Ishikawa (cell line): ENCODE results near the gene SLC2A4RG.

ENCODE experiments used
- CEBPB ChIP-seq: IDR thresholded peaks from 2 replicates; pipeline ENCODE4 v1.6.1; 2012
- CREB1 ChIP-seq: IDR thresholded peaks from 2 replicates; pipeline ENCODE4 v1.6.1; 2012; ENCODE audit warnings: low read depth
- EGR1 ChIP-seq: IDR thresholded peaks from 2 replicates; pipeline ENCODE4 v1.6.1; 2012
- EP300 ChIP-seq: IDR thresholded peaks from 2 replicates; pipeline ENCODE4 v1.6.1; 2012; ENCODE audit warnings: borderline replicate concordance
- FOXM1 ChIP-seq: IDR thresholded peaks from 2 replicates; pipeline ENCODE4 v1.6.1; 2012; ENCODE audit warnings: low read depth, borderline replicate concordance
- NFIC ChIP-seq: IDR thresholded peaks from 2 replicates; pipeline ENCODE4 v1.6.1; 2012
- RAD21 ChIP-seq: IDR thresholded peaks from 2 replicates; pipeline ENCODE4 v1.6.1; 2012; ENCODE audit warnings: low read depth
- TAF1 ChIP-seq: IDR thresholded peaks from 2 replicates; pipeline ENCODE4 v1.6.1; 2012; ENCODE audit warnings: low read depth, mild to moderate bottlenecking
- TCF12 ChIP-seq: IDR thresholded peaks from 2 replicates; pipeline ENCODE4 v1.6.1; 2012; ENCODE audit warnings: low read depth
- TEAD4 ChIP-seq: IDR thresholded peaks from 2 replicates; pipeline ENCODE4 v1.6.1; 2012
- YY1 ChIP-seq: IDR thresholded peaks from 2 replicates; pipeline ENCODE4 v1.6.1; 2012; ENCODE audit warnings: low read depth
- ZBTB7A ChIP-seq: IDR thresholded peaks from 2 replicates; pipeline ENCODE4 v1.6.1; 2012; ENCODE audit warnings: low read depth
- TF ChIP-seq, protein P1 (sequence below): IDR thresholded peaks from 2 replicates; pipeline ENCODE4 v1.6.1; 2012
- TF ChIP-seq, protein P2 (sequence below): IDR thresholded peaks from 2 replicates; pipeline ENCODE4 v1.6.1; 2012; ENCODE audit warnings: low read depth, mild to moderate bottlenecking
- TF ChIP-seq, protein P3 (sequence below): IDR thresholded peaks from 2 replicates; pipeline ENCODE4 v1.6.1; 2012

The SLC2A4RG gene, protein sequence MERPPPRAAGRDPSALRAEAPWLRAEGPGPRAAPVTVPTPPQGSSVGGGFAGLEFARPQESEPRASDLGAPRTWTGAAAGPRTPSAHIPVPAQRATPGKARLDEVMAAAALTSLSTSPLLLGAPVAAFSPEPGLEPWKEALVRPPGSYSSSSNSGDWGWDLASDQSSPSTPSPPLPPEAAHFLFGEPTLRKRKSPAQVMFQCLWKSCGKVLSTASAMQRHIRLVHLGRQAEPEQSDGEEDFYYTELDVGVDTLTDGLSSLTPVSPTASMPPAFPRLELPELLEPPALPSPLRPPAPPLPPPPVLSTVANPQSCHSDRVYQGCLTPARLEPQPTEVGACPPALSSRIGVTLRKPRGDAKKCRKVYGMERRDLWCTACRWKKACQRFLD

DNA sequence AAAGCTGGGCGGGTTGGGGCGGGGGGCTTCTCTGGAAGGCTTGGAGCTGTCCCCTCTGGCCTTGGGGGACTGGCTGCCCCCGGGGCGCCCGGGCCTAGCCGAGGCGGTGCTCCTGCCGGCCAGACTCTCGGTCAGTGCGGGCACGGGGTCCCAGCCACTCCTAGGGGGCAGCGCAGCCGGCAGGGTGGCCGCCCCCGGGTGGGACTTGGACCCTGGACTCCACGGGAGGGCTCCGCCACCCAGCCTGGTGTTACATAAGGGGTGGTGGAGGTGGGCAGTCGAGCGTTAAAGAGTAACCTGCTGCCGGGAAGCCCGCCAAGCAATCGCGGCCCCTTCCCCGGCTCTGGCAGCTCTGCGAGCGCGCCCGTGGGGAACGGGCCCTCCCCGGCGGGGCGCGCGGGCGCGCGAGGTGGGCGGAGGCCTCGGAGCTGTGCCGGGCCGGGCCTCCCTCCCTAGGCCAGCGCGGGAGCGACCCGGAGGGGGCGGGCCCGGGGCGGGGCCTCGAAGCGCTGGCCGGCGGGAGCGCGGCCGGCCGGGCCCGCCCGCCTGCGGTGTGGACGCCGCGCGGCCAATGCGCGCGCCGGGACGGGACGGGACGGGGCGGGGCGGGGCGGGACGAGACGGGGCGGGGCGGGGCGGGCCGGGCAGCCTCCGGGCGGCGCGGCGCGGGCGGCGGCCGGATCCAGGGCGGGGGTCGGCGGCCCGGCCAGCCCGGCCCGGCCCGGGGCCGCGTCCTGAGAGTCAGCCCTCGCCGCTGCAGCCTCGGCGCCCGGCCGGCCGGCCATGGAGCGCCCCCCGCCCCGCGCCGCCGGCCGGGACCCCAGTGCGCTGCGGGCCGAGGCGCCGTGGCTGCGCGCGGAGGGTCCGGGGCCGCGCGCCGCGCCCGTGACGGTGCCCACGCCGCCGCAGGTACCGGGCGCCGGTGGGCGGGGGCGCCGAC is at the start of gene SLC2A4RG:
Gene SLC2A4RG, plus strand, starts transcription at position 647 of the 940 bp plus-strand sequence. Its CDS starts 137 bp downstream, at position 784.
- TF ChIP-seq TCF12: 0 out of 2 replicates have a peak, but pooled peaks have one; percentile 24
- TF ChIP-seq, protein P1, sequence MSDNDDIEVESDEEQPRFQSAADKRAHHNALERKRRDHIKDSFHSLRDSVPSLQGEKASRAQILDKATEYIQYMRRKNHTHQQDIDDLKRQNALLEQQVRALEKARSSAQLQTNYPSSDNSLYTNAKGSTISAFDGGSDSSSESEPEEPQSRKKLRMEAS: no peak
- TF ChIP-seq ZBTB7A: peak; percentile 88
- no peak for TF ChIP-seq EP300
- TF ChIP-seq YY1: no peak
- TF ChIP-seq NFIC: peak; percentile 8; the same call in 1 of the 2 replicates
- 0 out of 2 replicates have a peak, but pooled peaks have one; percentile 9 for TF ChIP-seq EGR1

DNA sequence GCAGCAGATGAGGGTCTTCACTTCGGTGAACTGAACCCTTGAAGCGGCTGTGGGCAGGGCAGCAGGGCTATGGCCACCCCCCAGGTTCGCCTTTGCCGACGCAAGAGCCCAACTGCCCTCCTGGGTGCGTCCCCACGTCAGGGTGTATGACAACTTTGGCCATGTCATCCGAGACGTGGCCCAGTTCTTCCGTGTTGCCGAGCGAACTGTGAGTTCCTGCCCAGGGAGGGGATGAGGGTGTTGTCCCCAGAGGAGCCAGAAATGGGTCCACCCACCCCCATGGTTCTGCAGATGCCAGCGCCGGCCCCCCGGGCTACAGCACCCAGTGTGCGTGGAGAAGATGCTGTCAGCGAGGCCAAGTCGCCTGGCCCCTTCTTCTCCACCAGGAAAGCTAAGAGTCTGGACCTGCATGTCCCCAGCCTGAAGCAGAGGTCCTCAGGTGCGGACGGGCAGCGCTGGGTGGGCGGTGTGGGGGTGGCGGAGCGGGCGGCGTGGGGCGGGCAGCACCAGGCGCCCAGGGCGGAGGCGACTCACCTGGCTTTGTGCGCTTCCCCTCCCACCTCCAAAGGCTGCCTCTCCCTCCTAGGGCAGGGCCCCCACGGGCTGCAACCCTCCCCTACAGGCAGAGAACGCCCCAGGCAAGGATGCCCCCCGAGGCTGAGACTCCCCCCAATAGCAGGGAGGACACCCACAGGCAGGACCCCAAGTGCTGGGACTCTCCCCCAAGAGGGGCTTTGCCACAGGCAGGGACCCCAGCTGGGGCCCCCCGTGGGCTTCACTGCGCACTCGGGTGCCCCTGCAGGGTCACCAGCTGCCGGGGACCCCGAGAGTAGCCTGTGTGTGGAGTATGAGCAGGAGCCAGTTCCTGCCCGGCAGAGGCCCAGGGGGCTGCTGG is 49.3 kb upstream of the SLC2A4RG start:
- no peak for TF ChIP-seq CEBPB
- TF ChIP-seq, protein P2, sequence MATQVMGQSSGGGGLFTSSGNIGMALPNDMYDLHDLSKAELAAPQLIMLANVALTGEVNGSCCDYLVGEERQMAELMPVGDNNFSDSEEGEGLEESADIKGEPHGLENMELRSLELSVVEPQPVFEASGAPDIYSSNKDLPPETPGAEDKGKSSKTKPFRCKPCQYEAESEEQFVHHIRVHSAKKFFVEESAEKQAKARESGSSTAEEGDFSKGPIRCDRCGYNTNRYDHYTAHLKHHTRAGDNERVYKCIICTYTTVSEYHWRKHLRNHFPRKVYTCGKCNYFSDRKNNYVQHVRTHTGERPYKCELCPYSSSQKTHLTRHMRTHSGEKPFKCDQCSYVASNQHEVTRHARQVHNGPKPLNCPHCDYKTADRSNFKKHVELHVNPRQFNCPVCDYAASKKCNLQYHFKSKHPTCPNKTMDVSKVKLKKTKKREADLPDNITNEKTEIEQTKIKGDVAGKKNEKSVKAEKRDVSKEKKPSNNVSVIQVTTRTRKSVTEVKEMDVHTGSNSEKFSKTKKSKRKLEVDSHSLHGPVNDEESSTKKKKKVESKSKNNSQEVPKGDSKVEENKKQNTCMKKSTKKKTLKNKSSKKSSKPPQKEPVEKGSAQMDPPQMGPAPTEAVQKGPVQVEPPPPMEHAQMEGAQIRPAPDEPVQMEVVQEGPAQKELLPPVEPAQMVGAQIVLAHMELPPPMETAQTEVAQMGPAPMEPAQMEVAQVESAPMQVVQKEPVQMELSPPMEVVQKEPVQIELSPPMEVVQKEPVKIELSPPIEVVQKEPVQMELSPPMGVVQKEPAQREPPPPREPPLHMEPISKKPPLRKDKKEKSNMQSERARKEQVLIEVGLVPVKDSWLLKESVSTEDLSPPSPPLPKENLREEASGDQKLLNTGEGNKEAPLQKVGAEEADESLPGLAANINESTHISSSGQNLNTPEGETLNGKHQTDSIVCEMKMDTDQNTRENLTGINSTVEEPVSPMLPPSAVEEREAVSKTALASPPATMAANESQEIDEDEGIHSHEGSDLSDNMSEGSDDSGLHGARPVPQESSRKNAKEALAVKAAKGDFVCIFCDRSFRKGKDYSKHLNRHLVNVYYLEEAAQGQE: no peak
- TF ChIP-seq FOXM1: no peak
- peak; percentile 5; the same call in 1 of the 2 replicates for TF ChIP-seq ZBTB7A
- no peak for TF ChIP-seq YY1

DNA sequence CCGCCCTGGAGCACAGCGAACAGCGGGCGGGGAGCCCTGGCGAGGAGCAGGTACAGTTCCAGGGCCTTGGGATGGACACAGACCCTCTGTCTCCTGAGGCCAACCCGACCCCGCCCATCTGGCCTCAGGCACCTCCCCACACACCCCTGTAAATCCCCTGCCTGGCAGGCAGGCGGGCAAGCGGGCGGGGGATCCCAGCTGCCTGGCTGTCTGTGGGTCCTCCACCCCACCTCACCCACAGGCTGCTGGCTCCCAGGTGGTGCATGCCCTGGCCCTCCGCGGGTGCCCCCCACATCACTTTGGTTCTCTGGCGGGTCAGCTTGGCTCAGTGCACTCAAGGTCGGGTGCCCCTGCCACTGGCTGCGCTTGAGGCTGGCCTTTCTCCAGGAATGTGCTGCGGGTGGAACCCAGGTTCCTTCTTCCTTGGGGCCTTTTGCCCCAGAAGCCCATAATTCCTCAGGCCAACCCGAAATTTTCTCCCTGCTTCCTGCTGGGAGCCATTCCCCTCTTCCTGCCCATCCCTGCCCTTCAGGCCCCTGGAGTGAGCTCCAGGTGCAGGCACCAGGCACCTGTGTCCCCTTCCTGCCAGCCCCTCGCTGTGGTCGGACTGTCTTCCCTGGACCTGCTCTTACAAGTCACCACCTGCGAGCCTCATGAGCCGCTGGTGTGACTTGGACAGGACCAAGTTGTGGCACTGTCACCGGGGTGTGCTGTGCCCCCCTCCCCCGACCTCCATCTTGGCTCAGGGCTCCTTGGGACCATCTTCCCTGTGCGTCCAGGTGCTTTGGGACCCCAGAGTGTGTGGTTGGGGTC is 48.5 kb upstream of the SLC2A4RG start:
- peak; percentile 16; the same call in 1 of the 2 replicates for TF ChIP-seq TEAD4
- peak; percentile 39; the same call in 1 of the 2 replicates for TF ChIP-seq NFIC
- TF ChIP-seq TAF1: no peak
- 0 out of 2 replicates have a peak, but pooled peaks have one; percentile 43 for TF ChIP-seq TCF12

DNA sequence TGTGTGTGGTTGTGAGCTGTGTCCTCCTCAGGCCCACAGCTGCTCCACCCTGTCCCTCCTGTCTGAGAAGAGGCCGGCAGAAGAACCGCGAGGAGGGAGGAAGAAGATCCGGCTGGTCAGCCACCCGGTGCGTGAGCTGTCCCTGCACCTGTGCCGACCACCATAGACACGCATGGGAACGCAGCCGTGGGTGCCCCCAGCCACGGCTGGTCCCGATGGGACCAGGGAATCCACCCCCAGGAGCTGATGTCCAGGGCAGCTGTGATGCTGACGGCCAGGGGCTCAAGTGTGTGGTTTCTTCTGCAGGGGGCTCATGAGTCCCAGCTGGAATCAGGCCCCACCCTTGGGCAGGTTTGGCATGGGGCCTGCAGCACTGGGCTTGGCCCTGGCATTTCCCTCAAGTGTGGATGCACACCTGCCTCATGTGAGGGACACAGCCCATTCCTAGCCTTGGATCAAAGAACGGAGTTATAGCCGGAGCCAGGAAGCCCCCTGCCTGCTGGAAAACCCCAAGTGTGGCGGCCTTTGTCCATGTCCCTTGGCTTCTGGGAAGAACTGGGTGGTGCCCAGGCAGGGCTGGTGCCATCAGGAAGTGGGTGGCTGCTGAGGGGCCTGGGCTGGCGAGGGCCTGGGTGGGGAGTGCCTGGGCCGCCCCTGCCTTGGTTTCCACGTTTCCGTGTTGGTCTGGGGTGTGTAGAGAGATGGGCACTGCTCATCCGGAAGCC is 47.7 kb upstream of the SLC2A4RG start:
- TF ChIP-seq, protein P3, sequence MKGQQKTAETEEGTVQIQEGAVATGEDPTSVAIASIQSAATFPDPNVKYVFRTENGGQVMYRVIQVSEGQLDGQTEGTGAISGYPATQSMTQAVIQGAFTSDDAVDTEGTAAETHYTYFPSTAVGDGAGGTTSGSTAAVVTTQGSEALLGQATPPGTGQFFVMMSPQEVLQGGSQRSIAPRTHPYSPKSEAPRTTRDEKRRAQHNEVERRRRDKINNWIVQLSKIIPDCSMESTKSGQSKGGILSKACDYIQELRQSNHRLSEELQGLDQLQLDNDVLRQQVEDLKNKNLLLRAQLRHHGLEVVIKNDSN: no peak
- no peak for TF ChIP-seq TCF12
- no peak for TF ChIP-seq CREB1

DNA sequence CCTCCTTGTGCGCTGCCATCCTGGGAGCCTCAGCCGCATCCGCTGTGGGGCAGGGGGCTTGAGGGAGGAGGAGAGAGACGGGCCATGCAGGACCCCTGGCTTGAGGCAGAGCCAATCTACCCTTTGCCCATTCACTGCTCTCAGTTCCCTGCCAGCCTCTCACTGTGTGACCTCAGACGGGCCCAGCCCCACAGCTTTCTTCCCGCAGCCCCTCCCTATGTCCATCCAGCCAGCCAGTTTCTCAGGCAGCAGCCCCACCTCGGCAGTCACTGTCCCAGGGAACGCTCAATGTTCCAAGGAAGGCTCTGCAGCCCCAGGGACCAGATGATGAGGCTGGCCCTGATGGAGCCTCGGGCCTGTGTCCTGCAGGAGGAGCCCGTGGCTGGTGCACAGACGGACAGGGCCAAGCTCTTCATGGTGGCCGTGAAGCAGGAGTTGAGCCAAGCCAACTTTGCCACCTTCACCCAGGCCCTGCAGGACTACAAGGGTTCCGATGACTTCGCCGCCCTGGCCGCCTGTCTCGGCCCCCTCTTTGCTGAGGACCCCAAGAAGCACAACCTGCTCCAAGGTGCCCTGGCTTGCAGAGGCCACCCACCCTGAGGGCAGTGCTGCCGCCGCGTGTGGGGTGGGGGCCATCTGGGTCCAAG is 47.0 kb upstream of the SLC2A4RG start:
- no peak for TF ChIP-seq NFIC
- TF ChIP-seq CEBPB: no peak
- no peak for TF ChIP-seq TCF12
- TF ChIP-seq, protein P1: no peak

DNA sequence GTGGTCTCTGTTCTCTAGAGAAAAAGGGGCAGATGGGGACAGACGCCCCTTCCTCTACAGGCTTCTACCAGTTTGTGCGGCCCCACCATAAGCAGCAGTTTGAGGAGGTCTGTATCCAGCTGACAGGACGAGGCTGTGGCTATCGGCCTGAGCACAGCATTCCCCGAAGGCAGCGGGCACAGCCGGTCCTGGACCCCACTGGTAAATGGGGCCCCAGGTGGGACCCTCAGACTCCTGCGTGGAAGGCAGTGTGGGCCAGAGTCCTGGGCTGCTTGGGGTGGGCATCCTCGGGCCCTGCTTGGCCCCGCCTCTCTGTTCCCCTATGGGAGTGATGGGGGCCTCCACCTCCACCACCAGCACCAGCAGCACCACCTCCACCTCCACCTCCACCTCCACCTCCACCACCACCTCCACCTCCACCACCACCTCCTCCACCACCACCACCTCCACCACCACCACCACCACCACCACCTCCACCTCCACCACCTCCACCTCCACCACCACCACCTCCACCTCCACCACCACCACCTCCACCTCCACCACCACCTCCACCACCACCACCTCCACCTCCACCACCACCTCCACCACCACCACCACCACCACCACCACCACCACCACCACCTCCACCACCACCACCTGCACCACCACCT is 46.4 kb upstream of the SLC2A4RG start:
- TF ChIP-seq ZBTB7A (no peak), FOXM1 (no peak), TAF1 (no peak), EP300 (no peak), TCF12 (no peak), TEAD4 (no peak), EGR1 (no peak), CEBPB (no peak), YY1 (no peak), RAD21 (no peak), CREB1 (no peak), NFIC (no peak)
- TF ChIP-seq, protein P3: no peak
- TF ChIP-seq, protein P1: no peak
- TF ChIP-seq, protein P2: no peak
